Ascending aorta (tissue), 2 donors: ENCODE data around the gene PRRC2B. TPM values are rescaled to one million over a fixed set of nuclear protein-coding genes. Genes with fewer than 3 reads are reported as not detected.

ENCODE experiments used
- DNase-seq, 2 donors: peaks; one replicate each; pipeline ENCODE4 v3.0.0-alpha.2; 2019; ENCODE audit warnings: low spot score in 2 of 2
- H3K27ac ChIP-seq, 2 donors: fragments of 200-600 bp; sonication (generic); one replicate each; pipeline ENCODE4 v1.5.1; 2016 to 2017; ENCODE audit warnings: mild to moderate bottlenecking in 1 of 2
- H3K27me3 ChIP-seq: fragments of 200-600 bp; sonication (generic); one replicate; pipeline ENCODE4 v1.5.1; 2017
- H3K36me3 ChIP-seq, 2 donors: fragments of 200-600 bp; sonication (generic); one replicate each; pipeline ENCODE4 v1.5.1; 2016
- H3K4me1 ChIP-seq, 2 donors: fragments of 200-600 bp; sonication (generic); one replicate each; pipeline ENCODE4 v1.5.1; 2016 to 2017; ENCODE audit warnings: mild to moderate bottlenecking in 1 of 2
- H3K4me3 ChIP-seq, 2 donors: fragments of 200-600 bp; sonication (generic); one replicate each; pipeline ENCODE4 v1.5.1; 2016 to 2017; ENCODE audit warnings: mild to moderate bottlenecking in 1 of 2
- H3K9me3 ChIP-seq, 2 donors: fragments of 200-600 bp; sonication (generic); one replicate each; pipeline ENCODE4 v1.5.1; 2016
- intact Hi-C: fragments of 100-400 bp; cut with DNase I; formaldehyde crosslinking; loops from one replicate; pipeline ENCODE4 v1.15.1; 2023
- total RNA-seq: library from RNA; depleted of rRNA; stranded (reverse); fragments of >200 nt; gene quantifications from one replicate; pipeline ENCODE4 v1.1.0, GENCODE V29; 2016
- TF ChIP-seq, protein P1 (sequence below), 3 experiments: fragments of 200-600 bp in 2 of 3; fragments of 450-650 bp in 1 of 3; sonication (generic) in 2 of 3; IDR thresholded peaks; one replicate each; pipeline ENCODE4 v1.5.1; 2016 to 2019; ENCODE audit warnings: antibody characterized with exemption in 3 of 3, mild to moderate bottlenecking in 1 of 3, moderate library complexity in 1 of 3

Gene PRRC2B
- total RNA-seq, 1 donor from 2014 or later = 199 TPM

DNA sequence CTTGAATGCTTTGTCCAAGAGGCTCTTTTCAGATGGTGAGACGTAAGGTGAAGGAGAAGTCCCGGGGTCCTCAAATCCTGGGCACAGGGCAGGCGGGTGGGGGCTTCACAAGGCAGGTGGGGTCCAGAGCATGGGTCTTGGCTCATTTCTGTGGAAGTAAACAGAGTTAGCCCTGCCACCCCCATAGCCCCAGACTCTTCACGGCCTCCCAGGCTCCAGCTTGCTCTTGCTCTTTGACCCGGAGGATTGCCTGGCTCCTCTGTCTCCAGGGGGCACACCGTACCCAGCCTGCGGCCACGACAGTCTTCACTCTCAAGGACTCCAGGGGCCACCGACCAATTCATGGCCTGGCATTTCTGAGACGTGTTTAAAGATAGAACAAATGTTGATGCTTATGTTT lies 80.0 kb downstream of the PRRC2B start:
- H3K4me1 ChIP-seq = no peaks in the 10 kb centered on the region
- no peaks in the 10 kb centered on the region for H3K27me3 ChIP-seq
- H3K27ac ChIP-seq = no peak overlapping the region
- no peaks in the 10 kb centered on the region for H3K9me3 ChIP-seq
- intact Hi-C loops = no loop called here
- no peak overlapping the region for H3K4me3 ChIP-seq
- DNase-seq = peak in 1 of 2 donors; percentile 41
- peaks cover 94 to 100% of the 10 kb centered on the region in 2 donors for H3K36me3 ChIP-seq
- TF ChIP-seq, protein P1, sequence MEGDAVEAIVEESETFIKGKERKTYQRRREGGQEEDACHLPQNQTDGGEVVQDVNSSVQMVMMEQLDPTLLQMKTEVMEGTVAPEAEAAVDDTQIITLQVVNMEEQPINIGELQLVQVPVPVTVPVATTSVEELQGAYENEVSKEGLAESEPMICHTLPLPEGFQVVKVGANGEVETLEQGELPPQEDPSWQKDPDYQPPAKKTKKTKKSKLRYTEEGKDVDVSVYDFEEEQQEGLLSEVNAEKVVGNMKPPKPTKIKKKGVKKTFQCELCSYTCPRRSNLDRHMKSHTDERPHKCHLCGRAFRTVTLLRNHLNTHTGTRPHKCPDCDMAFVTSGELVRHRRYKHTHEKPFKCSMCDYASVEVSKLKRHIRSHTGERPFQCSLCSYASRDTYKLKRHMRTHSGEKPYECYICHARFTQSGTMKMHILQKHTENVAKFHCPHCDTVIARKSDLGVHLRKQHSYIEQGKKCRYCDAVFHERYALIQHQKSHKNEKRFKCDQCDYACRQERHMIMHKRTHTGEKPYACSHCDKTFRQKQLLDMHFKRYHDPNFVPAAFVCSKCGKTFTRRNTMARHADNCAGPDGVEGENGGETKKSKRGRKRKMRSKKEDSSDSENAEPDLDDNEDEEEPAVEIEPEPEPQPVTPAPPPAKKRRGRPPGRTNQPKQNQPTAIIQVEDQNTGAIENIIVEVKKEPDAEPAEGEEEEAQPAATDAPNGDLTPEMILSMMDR (IDR thresholded peaks at IDR 0.05) = no peak

DNA sequence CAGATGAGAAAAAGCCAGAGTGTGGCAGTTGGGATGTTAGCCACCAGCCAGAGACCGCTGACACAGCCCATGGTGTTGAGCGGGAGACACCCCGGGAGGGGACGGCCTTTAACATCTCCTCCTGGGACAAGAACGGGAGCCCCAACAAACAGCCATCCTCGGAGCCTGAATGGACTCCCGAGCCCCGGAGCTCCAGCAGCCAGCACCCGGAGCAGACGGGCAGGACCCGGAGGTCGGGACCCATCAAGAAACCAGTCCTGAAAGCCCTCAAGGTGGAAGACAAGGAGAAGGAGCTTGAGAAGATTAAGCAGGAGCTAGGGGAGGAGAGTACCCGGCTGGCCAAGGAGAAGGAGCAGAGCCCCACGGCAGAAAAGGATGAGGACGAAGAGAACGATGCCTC lies 80.8 kb downstream of the PRRC2B start:
- Histone ChIP-seq H3K36me3 (peaks cover 95 to 100% of the 10 kb centered on the region in 2 donors), H3K27ac (no peak overlapping the region), H3K9me3 (no peaks in the 10 kb centered on the region), H3K4me3 (no peak overlapping the region), H3K27me3 (no peaks in the 10 kb centered on the region), H3K4me1 (no peaks in the 10 kb centered on the region)
- TF ChIP-seq, protein P1 (IDR thresholded peaks at IDR 0.05) = no peak
- DNase-seq = peak in 1 of 2 donors; percentile 50
- intact Hi-C loops = loop anchor here (5.0 kb wide), 1 partner anchor 122 kb away; no protein-coding TSS in a partner anchor

DNA sequence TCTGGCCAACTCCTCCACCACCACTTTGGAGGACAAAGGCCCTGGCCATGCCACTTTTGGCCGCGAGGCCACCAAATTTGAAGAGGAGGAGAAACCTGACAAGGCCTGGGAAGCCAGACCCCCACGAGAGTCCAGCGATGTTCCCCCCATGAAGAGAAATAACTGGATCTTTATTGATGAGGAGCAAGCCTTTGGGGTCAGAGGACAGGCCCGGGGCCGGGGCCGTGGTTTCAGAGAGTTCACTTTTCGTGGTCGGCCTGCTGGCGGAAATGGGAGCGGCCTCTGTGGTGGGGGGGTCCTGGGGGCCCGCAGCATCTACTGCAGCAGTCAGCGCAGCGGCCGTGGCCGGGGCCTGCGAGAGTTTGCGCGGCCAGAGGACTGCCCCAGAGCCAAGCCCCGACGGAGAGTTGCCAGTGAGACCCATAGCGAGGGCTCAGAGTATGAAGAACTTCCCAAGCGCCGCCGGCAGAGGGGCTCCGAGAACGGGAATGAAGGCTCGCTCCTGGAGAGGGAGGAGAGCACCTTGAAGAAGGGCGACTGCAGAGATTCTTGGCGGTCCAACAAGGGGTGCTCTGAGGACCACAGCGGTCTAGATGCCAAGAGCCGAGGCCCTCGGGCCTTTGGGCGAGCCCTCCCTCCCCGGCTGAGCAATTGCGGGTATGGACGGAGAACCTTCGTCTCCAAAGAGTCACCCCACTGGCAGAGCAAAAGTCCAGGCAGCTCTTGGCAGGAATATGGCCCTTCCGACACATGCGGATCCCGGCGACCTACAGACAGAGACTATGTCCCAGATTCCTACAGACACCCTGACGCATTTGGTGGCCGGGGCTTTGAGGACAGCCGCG lies 81.4 kb downstream of the PRRC2B start:
- Histone ChIP-seq H3K9me3 (no peaks in the 10 kb centered on the region), H3K27ac (no peak overlapping the region), H3K4me3 (no peak overlapping the region), H3K4me1 (no peaks in the 10 kb centered on the region), H3K27me3 (no peaks in the 10 kb centered on the region), H3K36me3 (peaks cover 95 to 100% of the 10 kb centered on the region in 2 donors)
- TF ChIP-seq, protein P1 (IDR thresholded peaks at IDR 0.05) = no peak
- intact Hi-C loops = loop anchor here (5.0 kb wide), 1 partner anchor 123 kb away; no protein-coding TSS in a partner anchor
- DNase-seq = peak in 1 of 2 donors; percentile 59

DNA sequence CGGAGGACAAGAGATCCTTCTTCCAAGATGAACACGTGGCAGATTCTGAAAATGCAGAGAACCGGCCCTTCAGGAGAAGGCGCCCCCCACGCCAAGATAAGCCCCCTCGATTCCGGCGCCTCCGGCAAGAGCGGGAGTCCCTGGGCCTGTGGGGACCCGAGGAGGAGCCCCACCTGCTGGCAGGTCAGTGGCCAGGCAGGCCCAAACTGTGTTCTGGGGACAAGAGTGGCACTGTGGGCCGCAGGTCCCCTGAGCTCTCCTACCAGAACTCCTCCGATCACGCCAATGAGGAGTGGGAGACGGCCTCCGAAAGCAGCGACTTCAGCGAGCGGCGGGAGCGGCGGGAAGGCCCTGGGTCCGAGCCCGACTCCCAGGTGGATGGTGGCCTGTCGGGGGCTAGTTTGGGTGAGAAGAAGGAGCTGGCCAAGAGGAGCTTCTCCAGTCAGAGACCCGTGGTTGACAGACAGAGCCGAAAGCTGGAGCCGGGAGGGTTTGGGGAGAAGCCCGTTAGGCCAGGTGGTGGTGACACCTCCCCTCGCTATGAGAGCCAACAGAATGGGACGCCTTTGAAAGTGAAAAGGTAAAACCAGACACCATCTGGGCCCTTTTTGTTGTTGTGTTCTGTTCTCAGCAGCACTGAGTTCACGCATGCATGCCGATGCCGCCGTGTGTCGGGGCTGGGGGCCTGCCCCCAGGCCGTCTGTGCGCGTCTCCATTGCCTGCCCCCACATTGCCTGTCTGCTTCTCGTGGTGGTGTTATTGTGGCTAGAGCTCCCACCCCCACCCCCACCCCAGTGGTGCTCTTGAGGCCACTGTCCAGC lies 82.3 kb downstream of the PRRC2B start:
- TF ChIP-seq, protein P1 (IDR thresholded peaks at IDR 0.05) = peak in 2 of 3 experiments; percentile 5 to 41
- DNase-seq = peak in 1 of 2 donors; percentile 58
- Histone ChIP-seq H3K9me3 (no peaks in the 10 kb centered on the region), H3K36me3 (peaks cover 91 to 98% of the 10 kb centered on the region in 2 donors), H3K27me3 (no peaks in the 10 kb centered on the region), H3K4me1 (no peaks in the 10 kb centered on the region), H3K27ac (no peak overlapping the region), H3K4me3 (no peak overlapping the region)
- intact Hi-C loops = loop anchor here (5.0 kb wide), 1 partner anchor 124 kb away; no protein-coding TSS in a partner anchor

DNA sequence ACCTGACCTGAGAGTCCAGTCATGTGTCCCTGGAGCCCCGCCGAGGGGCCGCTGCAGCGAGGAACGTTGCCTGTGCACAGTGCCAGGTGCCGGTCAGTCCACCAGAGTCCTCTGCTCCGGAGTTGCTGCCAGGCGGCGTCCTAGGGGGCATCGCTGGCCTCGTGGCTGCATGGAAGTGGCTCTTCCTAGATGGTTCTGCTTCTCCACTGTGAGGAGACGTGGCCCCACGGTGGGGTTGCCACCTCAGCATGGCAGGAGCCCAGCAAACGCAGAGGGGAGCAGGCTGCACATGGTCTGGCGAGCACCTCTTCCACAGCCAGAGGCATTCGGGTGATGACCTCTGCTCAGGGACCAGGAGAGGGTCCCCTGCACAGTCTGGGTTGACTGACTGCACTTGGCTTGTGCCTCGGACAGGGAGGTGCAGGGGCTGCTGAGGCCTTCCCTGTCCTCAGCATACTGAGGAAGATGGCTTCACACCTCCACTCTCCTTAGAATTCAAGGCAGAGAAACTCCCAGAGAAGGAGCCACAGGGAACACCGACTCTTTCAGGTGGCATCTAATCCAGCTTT lies 83.0 kb downstream of the PRRC2B start:
- H3K9me3 ChIP-seq = no peaks in the 10 kb centered on the region
- H3K27me3 ChIP-seq = no peaks in the 10 kb centered on the region
- TF ChIP-seq, protein P1 (IDR thresholded peaks at IDR 0.05) = no peak
- intact Hi-C loops = loop anchor here (5.0 kb wide), 1 partner anchor 125 kb away; no protein-coding TSS in a partner anchor
- peaks cover 91 to 98% of the 10 kb centered on the region in 2 donors for H3K36me3 ChIP-seq
- DNase-seq = peak in 1 of 2 donors; percentile 38
- H3K27ac ChIP-seq = no peak overlapping the region
- H3K4me3 ChIP-seq = no peak overlapping the region
- no peaks in the 10 kb centered on the region for H3K4me1 ChIP-seq
